ENCODE data around the gene DOCK1.

DNA sequence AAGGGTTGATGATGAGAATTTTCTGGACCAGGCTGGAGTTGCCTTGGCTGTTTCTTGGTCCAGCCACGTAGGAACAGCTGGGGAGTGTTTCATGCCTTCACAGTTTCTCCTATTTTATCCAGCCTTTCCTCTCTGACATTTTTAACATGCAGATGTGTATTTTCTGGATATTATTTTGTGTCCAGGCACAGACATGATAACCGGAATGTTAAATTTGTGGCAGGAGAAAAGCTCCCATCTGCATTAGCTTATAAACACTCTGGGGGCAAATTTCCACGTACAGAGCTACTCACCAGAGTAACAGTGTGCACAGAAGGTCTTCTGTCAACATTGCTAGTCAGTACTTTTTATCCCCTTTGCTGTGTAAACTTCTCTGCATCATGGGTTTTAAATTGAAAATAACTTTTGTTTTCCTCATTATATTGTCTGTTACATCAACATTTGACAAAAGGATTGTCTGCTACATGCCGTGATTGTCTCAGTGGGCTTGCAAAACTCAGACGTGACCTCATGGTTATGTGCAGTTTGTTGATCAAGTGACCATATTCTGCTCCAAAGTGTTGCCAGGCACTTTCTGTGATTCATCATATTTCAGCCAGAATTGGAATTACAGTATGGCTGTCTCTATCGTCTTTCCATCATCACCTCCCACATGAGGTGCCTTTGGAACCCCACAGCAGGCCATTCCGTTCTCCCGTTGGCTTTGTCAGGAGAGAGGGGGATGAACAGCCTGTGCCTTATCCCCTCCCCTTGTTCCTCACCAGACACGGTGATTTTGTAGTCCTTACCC, 249.8 kb downstream of the DOCK1 start:
- TF ChIP-seq POLR2A (IDR thresholded peaks at IDR 0.05), result no peak
- TF ChIP-seq POLR2AphosphoS5 (IDR thresholded peaks at IDR 0.05), result no peak

Data from breast epithelium (tissue), 3 donors.